ENCODE data around the gene DOP1A.

Gene DOP1A

DNA sequence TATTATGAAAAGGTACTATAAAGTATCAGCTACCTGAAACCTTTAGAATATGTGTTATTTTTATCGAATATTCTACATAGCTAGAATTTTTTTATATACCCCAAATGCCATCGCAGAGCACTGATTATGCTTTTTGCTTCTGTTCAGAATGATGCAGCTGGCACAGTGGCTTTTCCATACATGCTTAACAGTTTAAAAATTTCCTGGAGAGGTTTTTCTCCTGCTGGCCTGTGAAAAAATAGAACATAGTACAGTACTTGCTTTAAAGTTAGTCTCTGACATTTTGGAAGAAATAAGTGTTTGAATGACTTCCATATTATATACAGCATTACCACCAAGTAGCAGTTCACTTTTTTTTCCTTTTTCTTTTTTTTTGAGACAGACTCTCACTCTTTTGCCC, 5.3 kb downstream of the DOP1A start:
- DNase-seq = no peak

DNA sequence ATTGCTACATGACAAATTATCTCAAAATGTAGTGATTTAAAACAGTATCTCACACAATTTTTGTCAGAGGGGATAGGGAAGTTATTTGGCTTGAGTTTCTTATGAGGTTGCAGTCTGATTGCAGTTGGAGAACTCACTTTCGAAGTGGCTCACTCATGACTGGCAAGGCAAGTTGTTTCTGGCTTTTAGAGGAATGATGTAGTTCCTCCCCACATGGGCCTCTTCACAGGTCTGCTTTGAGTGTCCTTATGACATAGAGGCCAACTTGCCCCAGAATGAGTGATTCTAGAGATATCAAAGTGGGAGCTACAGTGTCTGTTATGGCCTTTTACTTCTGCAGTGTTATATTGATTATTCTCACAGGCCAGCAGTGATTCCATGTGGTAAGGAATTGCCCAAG, 6.1 kb downstream of the DOP1A start:
- no peak for DNase-seq

DNA sequence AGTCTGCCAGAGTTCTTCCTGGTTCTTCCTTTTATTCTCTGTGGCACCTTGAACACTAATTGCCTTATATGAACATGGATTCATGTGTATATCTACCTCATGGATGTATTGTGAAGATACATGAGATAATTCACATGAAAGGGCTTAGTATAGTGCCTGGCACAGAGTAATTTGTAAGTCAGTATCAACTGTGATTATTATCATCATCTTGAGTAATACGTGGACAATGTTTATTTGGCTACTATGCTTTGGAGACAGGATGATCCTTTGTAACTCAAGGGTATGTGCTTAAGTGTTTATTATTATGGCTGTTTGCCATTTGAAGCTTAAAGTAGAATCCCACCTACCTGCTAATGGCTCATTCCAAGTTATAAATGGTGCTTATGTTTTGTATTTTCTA, 16.0 kb downstream of the DOP1A start:
- no peak for DNase-seq

DNA sequence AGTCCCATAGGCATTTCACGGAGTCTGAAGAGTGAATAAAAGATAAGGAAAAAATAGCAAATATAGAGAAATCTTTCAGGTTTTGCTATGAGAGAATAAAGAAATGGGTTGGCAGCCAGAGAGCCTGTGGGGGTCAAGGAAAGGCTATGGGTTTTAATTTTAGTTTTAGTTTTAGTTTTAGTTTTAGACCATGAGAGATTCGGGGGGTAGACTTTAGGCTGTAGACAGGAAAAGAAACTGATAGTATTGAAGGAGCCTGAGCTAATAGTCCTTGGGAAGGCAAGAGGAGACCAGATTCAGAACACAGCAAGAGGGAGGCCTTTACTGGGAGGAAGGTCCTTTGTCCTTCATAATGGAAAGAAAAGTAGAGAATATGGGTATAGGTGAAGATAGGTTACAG, 19.3 kb downstream of the DOP1A start:
- no peak for DNase-seq

DNA sequence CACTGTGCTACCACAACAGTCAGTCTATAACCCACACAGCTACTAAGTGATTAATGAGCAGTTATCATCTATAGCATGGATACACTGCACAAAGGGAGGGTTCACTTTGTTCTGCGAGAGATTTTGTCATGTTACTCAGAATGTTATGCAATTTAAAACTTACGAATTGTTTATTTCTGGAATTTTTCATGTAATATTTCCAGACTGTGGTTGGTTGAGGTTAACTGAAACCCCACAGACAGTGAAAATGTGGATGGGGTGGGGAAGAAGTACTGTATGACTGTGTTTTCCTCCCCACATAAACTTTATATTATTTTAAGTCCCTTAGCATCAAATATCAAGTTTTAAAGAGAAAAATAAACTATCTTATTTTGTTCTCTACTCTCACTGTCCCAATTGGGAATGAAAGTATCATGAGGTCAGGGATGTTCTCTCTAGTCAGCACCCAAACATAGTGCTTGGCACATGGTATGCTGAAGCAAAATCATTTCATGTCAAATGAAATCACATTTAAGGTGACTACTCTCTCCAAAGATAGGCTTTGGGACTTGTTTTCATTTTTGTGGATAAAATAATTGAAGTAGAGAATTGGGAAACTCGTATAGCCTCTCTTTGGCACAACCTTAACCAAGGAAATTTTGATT, 25.4 kb downstream of the DOP1A start:
- no peak for DNase-seq

DNA sequence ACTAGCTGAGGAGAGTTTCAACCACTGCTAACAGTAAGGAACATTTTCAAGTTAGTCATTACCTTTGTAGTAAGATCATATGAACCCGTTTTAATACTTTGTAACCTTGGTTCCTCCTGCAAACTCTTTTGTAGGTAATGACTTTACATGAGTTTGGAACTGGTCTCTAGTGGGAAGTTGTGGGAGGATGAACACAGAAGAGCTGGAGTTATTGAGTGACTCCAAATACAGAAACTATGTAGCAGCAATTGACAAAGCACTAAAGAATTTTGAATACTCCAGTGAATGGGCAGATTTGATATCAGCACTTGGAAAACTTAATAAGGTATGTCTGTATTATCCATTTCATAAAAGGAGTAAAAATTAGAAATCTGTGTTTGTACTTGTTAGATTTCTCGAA, 29.3 kb downstream of the DOP1A start:
- no peak for DNase-seq

DNA sequence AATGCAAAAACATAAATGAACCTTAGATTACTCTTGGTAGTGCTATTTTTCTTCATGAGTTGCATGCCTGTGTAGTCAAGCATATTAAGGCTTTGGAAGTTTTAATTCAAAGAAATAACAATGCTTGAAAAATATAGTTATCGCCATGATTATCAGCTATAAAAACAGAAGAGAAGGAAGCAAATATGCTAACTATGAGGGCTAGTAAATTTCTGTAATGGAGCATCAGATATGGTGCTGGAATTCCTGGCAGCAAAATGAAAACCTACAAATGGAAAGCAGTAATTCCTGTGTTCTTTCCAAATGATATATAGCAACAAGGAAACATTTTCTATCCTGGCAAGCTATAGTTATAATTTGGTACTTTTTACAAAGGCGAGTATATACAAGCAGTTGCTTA, 29.7 kb downstream of the DOP1A start:
- DNase-seq = no peak

DNA sequence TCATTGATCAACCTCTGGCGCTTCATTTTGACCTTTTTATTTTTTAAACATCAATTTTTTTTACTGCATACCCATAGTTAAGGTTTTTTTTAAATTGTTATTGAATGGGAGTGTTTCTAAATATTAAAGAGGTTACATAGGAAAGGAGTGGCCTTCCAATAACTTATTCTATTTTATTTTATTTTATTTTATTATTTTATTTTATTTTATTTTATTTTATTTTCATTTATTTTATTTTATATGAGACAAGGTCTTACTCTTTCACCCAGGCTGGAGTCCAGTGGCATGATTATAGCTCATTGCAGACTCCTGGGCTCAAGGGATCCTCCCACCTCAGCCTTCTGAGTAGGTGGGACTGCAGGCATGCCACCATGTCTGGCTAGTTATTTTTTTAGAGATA, 30.2 kb downstream of the DOP1A start:
- no peak for DNase-seq

DNA sequence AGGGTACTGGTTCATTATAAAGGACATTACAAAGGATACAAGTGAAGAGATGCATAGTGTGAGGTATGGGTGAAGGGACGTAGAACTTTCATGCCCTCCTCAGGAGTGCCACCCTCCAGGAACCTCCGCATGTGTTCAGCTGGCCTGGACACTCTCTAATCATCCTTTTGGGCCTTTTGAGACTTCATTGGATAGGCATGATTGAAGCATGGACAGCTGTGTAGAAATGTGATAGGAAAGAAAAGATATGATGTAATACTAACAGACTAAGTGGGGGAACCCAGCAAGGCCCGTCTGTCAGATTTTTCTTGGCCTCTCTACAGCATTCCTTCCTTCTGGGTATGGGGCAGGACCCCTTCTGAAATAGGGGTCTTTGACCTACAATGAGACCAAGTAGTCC, 31.1 kb downstream of the DOP1A start:
- DNase-seq = no peak

DNA sequence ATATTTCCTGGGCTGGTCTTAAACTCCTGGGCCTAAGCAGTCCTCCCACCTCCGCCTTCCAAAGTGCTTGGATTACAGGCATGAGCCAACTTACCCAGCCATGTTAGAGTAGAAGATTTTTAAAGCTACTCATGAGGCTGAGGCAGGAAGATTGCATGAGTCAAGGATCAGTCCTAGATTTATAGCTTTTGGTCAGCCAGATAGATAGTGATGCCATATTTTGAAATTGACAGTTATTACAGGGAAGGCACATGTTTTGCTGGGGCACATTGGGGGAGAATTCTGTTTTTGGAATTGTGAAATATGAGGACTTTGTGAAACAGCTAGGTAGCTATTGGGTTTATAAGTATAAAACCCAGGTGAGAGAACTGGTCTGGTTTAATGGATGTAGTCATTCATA, 40.9 kb downstream of the DOP1A start:
- no peak for DNase-seq

DNA sequence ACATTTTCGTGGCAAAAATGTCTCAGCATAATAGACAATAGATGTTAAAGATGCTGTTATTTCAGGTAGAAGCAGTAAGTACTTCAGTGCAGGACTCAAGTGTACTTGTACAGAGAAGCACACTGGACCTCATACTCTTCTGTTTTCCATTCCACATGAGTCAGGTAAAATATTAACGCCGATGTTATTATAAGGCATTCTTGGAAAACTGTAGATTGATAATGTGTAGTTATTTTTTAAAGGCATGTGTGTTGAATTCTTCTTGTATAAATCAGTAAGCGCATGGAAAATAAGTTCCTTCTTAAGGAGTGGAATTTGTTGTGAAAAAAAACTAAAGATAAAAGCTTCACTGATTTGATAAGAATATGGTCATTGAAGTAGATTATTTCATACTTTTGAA, 45.8 kb downstream of the DOP1A start:
- no peak for DNase-seq

DNA sequence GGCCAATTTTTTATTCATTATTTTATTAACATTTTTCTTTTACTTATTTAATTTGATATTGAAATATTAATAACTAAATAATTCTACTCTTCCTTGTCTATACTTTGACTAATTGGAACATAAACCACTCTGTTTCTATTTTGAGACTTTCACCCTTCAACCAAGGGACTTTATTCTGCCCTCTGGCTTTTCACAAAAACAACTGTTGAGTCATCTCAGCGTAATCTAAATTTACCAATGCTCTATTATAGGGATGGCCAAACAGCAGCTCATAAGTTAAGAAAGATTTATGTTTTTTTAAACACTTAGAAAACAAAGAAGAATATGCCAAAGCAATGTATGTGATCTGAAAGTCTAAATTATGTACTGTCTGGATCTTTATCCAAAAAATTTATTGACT, 46.7 kb downstream of the DOP1A start:
- no peak for DNase-seq

DNA sequence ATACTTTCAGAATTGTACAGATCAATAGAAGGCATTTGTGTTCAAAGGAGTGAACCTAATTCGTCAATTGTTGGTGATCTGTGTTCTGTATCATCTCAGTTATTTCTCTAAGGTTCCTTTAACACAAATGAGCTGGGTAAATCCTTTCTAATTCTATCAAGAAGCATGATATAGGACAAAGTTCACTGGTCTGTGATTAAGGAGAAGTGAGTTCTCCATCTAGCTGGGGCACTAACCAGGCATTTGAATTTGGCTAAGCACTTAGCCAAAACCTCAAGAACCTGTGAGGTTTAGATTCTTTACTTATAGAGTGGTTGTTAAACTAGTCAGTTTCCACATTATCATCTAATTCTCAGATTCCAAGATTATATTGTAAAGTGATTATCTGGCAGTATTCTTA, 50.3 kb downstream of the DOP1A start:
- DNase-seq = no peak

DNA sequence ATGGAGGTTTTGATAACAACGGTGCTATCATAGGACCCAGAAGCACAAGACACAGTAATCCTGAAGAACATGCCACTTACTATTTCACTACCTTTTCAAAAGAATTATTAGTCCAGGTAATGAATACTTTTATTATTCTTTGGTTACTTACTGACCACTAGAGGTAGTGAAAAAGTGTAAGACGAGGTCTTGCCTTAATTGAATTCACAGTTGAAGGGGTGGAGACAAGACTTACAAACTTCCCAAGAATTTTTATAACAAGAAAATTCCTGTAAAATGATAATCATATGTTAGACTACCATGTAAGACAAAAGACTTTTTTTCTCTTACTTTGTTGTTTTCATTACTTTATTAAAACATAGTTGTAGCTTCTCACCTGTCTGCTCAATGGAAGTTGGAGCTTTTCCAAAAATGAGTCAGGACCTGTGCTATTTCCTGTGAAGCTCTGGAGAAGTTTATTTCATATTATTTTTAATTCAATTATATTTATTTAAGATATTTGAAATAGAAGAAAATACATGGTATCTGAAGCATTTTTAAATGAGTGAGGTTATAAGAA, 52.4 kb downstream of the DOP1A start:
- DNase-seq = no peak

DNA sequence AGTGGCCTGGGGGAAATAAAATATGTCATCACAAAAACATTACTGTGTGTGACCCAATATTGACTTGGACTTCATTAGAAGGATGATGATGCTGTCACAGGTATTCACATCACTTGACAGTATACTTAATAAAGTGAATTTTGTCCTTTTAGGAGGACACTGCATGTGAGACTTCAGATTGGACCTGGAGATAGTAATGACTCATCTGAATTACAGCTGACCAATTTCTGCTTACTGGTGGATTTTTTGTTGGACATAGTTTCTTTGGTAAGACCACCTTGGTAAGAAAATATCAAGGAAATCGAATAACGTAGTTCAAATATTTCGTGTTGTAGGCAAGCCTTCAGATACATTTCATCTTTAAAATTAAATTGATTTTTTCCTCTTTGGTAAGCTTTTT, 57.1 kb downstream of the DOP1A start:
- no peak for DNase-seq

DNA sequence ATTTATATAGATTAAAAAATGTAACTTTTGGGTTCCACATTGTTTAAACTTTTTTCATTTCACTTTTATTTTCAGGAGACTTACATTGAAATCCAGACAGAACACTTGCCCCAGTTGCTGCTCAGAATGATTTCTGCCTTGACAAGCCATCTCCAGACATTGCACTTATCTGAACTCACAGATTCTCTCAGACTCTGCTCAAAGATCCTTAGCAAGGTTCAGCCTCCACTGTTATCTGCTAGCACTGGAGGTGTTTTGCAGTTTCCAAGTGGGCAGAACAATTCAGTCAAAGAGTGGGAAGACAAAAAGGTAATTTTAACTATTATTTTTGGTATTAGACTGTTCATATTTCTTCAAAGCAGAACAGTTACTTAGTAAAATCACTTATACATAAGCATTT, 58.0 kb downstream of the DOP1A start:
- DNase-seq = no peak

DNA sequence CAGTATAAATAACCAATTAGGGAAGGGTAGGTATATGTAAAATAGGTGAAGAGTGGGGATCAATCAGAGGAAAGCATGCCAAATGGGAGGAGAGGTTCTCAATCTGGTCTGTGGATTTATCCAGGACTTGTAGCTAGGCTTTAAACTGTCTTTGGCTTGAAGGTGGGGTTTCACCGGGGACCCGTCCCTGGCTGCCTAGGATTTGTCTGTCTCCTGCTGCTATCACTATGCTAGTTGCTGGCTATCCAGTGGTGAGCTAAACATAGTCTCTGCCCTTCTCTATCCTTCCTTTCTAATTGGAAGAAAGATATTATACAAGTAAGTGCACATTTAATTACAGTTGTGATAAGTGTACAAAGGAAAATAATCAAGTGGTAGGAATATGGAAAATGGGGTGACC, 58.8 kb downstream of the DOP1A start:
- DNase-seq = no peak

DNA sequence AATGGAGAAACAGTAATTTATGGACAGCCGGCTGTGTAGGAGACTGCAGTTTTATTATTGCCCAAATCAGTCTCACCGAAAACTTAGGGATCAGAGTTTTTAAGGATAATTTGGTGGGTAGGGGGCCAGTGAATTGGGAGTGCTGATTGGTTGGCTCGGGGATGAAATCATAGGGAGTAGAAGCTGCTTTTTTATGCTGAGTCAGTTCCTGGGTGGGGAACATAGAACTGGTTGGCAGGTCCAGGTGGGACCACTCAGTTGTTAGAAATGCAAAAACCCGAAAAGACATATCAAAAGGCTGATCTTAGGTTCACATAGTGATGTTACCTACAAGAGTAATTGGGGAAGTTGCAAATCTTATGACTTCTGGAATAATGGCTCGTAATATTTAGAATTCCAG, 59.3 kb downstream of the DOP1A start:
- no peak for DNase-seq

DNA sequence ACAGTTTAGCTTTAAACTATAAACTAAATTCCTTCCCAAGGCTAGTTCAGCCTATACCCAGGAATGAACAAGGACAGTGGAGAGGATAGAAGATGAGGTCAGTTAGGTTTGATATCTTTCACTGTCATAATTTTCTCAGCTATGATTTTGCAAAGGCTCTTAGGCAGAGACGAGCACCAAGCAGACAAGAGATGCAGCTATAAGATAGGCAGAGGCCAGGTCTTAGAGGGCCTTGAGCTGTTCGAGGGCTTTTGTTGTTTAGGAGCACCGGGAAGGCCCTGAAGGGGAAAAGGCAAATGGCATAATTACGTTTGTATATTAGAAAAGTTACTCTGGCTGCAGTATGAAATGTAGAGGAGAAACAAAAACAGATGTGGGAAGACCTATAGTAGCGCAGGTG, 59.8 kb downstream of the DOP1A start:
- DNase-seq = no peak

DNA sequence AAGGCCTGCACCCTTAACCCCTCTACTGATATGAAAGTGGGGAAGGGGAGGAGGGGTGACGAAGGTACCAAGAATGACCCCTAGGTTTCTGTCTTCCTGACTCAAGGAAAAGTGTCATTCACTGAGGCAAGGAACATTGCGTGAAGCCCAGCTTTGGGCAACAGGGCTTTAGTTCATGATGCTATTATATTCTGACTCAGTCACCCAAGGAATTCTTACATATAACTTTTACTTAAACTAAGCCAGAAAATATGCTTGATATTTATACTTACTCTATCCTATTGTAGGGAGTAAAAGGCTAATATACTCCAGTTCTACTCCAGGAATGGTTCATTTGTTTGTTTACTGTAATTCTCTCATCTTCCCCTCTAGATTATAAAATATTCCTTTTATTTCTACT, 60.5 kb downstream of the DOP1A start:
- DNase-seq = no peak

DNA sequence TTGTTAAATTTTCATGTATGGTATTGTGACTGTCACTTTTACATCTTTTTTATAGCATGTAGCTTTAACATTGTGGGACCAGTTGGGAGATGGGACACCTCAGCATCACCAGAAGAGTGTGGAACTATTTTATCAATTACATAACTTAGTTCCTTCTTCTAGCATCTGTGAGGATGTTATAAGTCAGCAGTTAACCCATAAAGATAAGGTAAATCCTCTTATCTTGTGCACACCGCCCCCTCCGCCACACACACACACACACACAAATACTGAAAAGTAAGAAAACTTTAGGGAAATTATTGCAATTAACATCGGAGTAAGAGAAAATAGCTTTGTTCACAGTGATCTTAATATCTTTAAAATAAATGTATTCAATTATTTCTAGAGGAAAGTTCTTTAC, 64.7 kb downstream of the DOP1A start:
- no peak for DNase-seq

DNA sequence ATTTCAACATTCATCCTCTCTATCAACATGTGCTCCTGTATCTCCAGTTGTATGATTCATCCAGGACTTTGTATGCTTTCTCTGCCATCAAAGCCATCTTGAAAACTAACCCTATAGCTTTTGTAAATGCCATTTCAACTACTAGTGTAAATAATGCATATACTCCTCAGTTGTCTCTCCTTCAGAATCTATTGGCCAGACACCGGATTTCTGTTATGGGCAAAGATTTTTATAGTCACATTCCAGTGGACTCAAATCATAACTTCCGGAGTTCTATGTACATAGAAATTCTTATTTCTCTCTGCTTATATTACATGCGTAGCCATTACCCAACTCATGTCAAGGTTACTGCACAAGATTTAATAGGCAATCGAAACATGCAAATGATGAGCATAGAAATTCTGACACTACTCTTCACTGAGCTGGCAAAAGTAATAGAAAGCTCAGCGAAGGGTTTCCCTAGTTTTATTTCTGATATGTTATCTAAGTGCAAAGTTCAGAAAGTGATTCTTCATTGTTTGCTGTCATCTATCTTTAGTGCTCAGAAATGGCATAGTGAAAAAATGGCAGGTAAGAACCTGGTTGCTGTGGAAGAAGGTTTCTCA, 70.7 kb downstream of the DOP1A start:
- DNase-seq = no peak

DNA sequence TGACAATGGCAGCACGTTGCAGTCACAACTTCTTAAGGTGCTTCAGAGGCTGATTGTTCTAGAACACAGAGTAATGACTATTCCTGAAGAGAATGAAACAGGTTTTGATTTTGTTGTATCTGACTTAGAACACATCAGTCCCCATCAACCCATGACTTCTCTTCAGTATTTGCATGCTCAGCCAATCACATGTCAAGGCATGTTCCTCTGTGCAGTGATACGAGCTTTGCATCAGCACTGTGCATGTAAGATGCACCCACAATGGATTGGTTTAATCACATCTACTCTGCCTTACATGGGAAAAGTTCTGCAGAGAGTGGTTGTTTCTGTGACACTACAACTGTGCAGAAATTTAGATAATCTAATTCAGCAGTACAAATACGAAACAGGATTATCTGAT, 71.3 kb downstream of the DOP1A start:
- DNase-seq = no peak

DNA sequence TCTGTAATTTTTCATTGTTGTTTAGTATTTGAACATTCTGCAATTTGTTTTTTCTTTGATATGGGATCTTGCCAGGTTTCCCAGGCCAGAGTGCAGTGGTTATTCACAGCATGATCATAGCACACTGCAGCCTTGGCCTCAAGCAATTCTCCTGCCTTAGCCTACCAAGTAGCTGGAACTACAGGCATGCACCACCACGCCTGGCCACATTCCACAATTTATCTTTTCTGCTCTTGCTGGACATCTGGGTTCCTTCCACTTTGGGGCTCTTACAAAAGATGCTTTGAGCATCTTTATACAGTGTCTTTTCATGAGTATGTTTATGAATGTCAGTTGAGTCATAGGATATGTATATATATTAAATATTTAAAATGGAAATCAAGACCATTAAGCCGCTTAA, 83.6 kb downstream of the DOP1A start:
- no peak for DNase-seq

DNA sequence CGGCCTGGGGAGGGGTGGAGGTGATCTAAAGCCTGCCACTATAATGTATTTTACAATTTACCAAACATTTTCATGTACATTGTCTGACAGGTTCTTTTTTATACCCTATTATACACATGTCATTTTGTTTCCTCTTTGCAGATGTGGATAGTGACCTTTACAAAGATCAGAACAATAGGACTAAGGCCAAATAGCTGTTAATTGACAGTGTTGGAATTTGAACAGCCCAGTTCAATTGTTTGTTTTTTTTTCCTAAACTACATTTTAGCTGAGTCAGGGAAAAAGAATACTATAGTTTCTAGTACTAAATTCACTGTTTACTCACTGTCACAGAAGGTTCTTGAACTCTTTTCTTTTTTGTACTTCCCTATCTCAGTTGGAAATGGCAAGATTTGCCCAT, 85.4 kb downstream of the DOP1A start:
- DNase-seq = no peak

Measured in stimulated activated CD8-positive, alpha-beta memory T cell treated with anti-CD3 and anti-CD28 coated beads, Interleukin-4, amount 100 ng/mL, for 48 hours (primary cell).